ENCODE results near the gene CGGBP1.

CGGBP1 gene, protein sequence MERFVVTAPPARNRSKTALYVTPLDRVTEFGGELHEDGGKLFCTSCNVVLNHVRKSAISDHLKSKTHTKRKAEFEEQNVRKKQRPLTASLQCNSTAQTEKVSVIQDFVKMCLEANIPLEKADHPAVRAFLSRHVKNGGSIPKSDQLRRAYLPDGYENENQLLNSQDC

DNA sequence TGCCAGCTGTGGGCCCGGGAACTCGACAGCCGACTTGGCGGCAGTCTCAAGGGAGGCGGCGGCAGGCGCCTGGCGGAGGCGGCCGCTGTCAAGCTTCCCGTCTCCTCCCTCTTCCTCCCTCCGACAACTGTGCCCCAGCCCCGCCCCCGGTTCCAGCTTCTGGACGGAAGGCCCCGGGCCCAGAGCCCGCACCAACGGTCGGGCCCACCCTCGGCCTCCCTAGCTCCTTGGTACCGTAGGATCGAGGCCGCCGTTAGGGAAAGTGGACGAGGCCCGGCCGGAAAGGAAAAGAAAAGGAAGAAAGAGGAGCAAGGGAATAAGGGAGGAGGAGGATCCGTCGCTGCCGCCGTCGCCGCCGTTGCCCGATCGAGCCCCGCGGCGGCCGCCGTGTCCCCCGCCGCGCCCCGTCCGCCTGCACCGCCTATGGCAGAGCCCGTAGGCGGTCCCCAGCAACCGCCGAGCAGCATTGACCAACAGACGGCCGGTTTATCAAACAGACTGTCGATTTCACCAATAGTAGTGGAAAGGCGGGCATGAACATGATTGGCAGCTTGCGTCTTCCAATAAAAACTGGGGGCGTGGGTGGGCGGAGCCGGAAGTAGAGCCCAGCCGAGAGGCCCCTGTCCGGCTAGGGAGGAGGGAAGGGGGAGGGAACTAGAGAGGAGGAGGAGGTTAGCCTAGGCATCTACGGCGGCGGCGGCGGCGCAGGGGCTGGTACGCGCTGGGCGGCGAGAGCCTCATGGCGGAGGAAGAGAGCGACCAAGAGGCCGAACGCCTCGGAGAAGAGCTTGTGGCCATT, at the start of gene CGGBP1, which contains the start of gene ZNF654:
CGGBP1 (minus strand) TSS at position 425 of the 799 bp plus-strand sequence. CDS start 3,029 bp downstream, outside the sequence.
ZNF654 (plus strand) TSS at position 675 of the 799 bp plus-strand sequence; CDS start at position 740, 65 bp downstream.
- DNase-seq = peak; percentile 99
- in situ Hi-C loops (cut with MboI; ENCODE audit: low pct_unique_long_range_greater_than_20kb, low sequenced_read_pairs) = no loop called here

DNA sequence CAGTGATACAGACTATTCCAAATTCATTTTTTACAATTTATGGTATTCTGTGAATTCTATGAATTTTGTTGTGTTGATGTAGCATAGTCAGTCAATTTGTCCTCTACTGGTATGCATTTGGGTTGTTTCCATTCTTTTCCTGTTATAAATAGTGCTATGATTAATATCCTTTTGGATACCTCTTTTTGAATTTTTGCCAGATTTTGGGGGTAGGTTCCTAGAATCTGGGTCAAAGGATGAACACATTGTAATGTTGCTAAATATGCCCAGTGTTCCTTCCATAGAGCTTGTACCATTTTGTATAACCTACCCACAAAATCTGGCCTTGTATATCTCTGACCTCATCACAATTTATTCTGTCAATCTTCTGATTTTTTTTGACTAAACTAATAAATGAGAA, 46.5 kb upstream of the CGGBP1 start:
- DNase-seq = no peak
- in situ Hi-C loops (cut with MboI; ENCODE audit: low pct_unique_long_range_greater_than_20kb, low sequenced_read_pairs) = no loop called here

DNA sequence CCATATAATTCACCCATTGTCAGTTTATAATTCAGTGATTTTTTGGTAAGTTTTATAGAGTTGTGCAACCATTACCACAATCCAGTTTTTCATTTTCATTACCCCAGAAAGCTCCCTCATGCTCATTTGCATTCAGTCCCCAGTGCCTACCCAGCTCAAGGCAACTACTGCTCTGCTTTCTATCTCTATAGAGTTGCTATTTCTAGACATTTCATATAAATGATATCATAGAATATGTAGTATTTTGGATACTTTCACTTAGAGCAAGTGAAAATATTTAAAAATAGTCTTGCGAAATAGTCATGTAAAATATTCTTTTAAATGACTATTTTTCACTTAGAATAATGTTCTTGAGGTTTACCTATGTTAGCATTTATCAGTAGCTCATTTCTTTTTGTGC, 42.3 kb upstream of the CGGBP1 start:
- in situ Hi-C loops (cut with MboI; ENCODE audit: low pct_unique_long_range_greater_than_20kb, low sequenced_read_pairs) = no loop called here
- DNase-seq = no peak

DNA sequence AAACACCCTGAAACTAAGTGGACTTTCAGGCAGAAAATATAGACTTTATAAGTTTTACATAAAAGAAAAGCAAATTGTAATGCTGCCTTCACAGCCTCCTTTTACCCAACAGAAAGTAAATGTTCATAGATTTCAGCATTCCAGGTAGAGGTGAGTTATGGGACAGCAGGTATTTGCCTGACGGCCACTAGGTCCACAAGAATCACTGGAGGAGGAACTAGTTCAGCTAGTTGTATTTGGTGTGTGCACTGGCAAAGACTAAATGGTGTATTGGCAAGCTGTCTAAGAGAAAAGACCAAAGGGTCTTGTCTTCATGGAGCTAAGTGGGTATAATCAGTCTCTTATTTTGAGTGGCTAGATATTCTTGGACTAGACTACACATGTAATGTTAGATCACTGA, 34.5 kb upstream of the CGGBP1 start:
- in situ Hi-C loops (cut with MboI; ENCODE audit: low pct_unique_long_range_greater_than_20kb, low sequenced_read_pairs) = no loop called here
- DNase-seq = no peak

DNA sequence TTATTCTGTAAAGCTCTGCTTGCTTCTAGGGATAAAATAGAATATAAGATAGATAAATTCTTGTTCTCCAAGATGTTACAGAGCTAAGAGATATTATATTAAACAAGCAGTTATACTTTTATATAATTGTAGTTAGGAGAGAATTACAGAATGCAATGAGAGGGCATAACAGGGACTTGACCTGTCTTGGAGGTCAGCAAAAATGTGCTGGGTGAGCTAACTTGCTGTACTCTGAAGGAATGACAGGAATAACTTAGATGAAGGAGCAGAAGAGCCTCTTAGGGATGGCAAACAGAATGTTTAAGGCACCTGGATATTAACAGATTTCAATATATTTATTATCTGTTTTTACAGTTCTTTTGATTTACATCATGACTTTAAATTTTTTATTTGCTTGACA, 33.5 kb upstream of the CGGBP1 start:
- no peak for DNase-seq
- in situ Hi-C loops (cut with MboI; ENCODE audit: low pct_unique_long_range_greater_than_20kb, low sequenced_read_pairs) = no loop called here

DNA sequence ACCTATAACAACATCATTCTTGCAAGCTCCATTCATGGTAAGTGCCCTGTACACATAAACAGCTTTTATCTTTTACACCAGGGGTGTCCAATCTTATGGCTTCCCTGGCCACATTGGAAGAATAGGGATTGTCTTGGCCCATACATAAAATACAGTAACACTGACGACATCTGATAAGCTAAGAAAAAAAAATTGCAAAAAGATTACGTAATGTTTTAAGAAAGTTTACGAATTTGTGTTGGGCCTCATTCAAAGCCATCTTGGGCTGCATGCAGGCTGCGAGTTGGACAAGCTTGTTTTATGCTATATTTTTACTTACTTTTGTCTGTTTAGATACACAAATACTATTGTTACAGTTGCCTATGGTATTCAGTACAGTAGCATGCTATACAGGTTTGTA, 31.9 kb upstream of the CGGBP1 start:
- in situ Hi-C loops (cut with MboI; ENCODE audit: low pct_unique_long_range_greater_than_20kb, low sequenced_read_pairs) = no loop called here
- DNase-seq = no peak

DNA sequence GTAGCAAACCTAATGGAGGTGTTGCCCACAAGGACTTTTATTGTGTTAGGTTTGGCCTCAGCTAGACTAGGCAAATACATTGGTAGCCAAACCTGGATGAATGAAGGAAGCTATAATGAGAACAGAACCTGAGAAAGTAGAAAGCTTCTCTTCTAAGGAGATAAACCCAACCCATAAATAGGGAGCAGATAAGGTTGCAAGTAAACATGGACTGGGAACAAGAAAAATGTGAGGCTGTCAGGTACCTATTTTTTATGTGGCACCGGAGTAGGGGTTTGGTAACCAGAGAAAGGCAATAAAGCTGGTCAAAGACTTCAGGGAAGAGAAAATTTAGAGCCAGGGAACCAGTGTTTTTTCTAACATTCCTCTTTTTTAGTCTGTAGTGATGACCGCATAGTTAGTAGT, 25.3 kb upstream of the CGGBP1 start:
- DNase-seq = no peak
- in situ Hi-C loops (cut with MboI; ENCODE audit: low pct_unique_long_range_greater_than_20kb, low sequenced_read_pairs) = no loop called here

DNA sequence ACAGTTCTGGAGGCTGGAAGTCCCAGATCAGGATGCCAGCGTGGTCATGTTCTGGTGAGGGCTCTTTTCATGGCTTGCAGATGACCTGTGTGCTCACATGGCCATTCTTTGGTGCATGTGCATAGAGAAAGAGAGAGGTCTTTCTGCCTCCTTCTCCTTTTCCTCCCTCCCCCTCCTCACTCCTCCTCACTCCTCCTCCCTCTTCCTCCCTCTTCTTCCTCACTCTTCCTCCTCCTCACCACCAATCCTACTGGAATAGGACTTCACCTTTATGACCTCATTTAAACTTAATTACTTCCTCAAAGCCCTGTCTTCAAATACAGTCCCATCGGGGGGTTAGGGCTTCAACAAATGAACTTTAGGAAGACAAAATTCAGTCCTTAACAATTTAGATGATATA, 24.0 kb upstream of the CGGBP1 start:
- peak; percentile 36 for DNase-seq

DNA sequence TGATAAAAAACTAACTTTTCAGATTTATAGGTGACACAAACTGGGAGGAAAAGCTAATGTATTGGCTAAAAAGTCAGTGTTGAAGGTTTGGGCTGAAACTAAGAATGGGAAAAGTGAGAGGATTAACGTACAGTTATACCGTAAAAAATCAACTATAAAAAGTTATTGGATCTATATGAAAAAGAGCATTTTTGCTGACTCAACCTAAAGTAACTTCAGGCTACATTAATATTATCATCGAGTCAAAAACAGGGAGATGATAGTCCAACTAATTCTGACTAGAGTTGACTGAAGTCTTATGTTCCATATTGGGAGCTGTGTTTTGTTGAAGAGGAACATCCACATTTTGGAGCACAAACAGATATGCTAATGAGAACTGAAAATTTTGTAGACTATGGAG, 20.1 kb upstream of the CGGBP1 start:
- no peak for DNase-seq
- in situ Hi-C loops (cut with MboI; ENCODE audit: low pct_unique_long_range_greater_than_20kb, low sequenced_read_pairs) = no loop called here

More for the DNA sequence above, 24.0 kb upstream of the CGGBP1 start:
- in situ Hi-C loops (cut with MboI; ENCODE audit: low pct_unique_long_range_greater_than_20kb, low sequenced_read_pairs) = no loop called here

DNA sequence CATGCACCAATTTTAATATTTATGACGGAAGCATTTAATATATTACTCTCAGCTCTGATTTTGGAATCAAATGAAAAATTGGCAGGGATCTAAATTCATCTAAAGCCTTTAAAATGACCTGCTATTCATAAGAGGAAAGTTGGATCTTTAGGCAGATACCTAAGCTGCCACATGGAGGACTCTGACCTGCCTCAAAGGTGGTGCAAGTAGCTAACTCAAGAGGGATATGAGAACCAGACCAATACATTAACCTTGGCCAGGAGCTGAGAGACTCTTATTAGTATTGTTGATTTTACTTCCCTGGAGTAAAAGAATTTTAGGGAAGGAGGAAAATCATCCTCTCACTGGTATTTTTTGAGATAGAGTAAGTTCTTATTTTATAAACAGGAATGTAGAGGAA, 17.9 kb upstream of the CGGBP1 start:
- DNase-seq = no peak
- in situ Hi-C loops (cut with MboI; ENCODE audit: low pct_unique_long_range_greater_than_20kb, low sequenced_read_pairs) = no loop called here

DNA sequence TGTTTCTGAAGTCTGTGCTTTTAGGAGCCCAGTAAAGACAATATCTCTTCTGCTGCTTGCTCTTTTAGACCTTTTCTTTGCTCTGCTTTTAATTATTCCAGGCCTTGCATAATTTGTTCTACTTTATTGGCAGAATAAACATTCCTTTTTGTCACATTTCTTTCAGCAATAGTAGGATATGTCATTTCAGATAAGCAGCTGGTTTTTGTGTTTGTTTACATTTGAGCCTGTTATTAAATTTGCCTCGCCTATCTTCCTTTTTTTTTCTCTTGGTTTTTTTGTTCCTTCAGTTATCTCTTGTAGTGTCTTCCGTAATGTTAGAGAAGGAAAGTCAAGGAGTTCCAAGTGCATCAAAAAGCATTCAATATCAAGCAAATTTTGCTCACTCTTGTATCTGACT, 16.7 kb upstream of the CGGBP1 start:
- no peak for DNase-seq
- in situ Hi-C loops (cut with MboI; ENCODE audit: low pct_unique_long_range_greater_than_20kb, low sequenced_read_pairs) = no loop called here

DNA sequence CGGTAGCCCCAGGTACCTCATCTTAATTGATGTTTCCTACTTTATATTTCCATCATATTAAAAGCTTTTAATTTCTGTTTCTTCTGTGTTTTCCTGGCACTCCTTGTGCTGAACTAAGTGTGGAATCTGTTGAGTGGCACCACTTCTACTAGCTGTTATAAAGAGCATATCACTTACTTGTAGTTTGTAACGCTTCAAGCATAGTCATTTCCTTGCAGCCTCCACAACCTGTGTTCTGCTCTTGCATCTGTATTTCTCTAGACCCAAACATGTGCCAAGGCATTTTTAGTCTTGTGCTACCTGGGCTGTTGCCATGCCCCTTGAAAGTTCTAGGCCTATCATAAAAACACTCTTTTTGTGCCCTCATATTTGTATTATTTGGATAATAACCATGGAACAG, 16.3 kb upstream of the CGGBP1 start:
- in situ Hi-C loops (cut with MboI; ENCODE audit: low pct_unique_long_range_greater_than_20kb, low sequenced_read_pairs) = no loop called here
- DNase-seq = no peak

DNA sequence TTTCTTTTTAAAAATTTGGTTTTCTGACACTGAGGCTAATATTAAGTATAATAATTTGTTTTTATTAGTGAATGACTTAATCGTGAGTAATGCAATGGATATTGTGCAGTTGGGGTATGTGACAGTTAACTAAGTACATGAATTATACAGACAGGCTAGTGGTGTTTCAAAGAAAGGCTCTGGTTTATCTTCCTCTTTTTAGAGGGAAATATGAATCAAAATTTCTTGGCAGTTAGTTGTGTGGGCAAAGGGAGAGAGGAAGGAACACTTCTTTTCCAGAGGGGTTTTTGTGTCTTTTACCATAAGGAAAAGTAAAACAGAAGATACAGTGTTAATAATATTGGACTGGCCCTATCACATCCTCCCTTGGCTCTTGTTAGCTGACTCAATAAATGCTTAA, 2.9 kb upstream of the CGGBP1 start:
- in situ Hi-C loops (cut with MboI; ENCODE audit: low pct_unique_long_range_greater_than_20kb, low sequenced_read_pairs) = no loop called here
- DNase-seq = peak; percentile 66

DNA sequence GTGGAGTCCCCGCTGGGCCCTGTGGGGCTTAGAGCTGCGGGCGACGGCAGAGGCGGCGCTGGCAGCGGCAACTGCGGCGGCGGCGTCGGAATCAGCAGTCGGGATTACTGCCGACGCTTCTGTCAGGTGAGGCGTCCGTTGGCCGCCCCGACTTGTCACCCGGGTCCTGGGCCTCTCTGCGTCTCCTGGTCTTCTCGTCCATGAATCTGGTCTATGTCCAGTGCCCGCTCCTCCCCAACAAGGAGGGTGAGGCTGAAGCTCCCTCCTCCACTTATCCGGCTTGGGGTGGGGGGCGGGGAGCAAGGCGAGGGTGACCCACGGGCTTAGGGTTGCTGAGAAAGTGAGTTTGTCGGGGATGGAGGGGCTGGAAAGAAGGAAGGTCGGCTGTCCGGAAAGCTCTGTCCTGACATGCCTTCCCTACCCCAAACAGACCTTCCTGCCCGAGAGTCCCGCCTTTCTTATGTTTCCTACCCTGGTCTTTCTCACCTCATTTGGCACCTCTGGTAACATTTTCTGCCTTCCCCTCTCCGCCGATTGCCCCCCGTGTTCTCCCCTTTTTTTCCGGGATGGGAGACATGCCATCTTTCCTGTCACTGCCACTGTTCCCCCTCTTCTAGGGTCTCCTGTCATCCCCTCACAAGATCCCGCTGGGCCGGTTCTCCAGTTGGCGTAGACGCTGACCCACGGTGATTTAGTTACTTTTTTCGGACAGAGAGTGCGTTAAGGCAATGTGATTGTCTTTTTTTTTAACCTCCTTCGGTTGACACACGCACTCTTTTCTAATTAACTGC, 770 bp upstream of the CGGBP1 start:
- in situ Hi-C loops (cut with MboI; ENCODE audit: low pct_unique_long_range_greater_than_20kb, low sequenced_read_pairs) = no loop called here
- DNase-seq = no peak

DNA sequence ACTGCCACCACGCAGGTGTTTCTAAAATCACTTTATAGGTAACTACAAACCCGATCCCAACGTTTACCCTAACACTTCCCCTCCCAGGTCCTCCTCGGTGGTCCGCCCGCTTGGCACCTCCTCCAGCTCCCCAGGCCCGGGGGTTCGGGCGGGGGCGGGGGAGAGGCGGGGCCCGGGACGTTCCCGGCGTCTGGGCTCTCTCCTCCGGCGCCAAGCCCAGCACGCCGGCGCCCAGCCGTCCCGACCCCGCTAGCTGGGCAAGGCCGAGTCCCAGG, 562 bp downstream of the CGGBP1 start:
- DNase-seq = no peak
- in situ Hi-C loops (cut with MboI; ENCODE audit: low pct_unique_long_range_greater_than_20kb, low sequenced_read_pairs) = no loop called here

DNA sequence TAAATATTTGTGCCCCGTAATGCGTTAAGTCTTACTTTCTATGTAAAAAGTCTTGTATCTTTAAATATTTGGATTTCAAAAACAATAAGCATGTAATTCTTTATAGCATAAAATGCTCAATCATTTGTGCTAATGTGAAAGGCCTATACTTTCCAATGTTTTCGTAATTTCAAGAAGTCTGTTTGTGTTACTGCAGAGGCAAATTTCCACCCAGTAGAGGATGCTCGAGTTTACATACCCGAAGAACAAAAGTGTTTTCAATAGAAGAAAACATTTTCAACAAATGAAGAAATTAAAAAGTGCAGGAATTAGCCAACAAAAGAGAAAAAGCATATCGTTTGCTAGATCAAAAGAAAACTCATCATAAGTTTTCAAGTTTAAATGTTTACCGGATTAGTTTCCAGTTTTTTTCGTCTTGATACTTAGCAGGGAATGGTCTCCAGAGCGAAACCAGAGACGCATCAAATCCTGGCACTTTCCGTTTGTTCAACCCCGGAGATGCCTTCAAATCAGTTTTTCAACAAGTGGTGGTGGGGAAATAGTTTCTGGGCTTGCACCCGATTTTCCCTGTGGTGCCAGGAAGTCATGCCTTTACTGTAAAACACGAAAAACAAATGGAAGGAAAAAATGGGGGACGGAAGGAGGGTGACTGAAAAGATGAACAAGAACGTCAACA, 1.0 kb downstream of the CGGBP1 start:
- in situ Hi-C loops (cut with MboI; ENCODE audit: low pct_unique_long_range_greater_than_20kb, low sequenced_read_pairs) = no loop called here
- DNase-seq = no peak

DNA sequence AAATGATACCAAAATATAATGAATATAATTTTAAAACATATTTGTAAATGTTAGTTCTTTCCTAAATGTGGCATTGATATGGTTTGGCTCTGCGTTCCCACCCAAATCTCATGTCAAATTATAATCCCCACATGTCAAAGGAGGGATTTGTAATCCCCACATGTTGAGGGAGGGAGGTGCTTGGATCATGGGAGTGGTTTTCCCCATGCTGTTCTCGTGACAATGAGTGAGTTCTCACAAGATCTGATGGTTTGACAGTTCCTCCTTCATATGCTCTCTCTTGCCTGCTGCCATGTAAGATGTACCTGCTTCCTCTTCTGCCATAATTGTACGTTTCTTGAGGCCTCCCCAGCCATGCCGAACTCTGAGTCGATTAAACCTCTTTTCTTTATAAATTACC, 12.0 kb downstream of the CGGBP1 start:
- in situ Hi-C loops (cut with MboI; ENCODE audit: low pct_unique_long_range_greater_than_20kb, low sequenced_read_pairs) = no loop called here
- peak; percentile 21 for DNase-seq

DNA sequence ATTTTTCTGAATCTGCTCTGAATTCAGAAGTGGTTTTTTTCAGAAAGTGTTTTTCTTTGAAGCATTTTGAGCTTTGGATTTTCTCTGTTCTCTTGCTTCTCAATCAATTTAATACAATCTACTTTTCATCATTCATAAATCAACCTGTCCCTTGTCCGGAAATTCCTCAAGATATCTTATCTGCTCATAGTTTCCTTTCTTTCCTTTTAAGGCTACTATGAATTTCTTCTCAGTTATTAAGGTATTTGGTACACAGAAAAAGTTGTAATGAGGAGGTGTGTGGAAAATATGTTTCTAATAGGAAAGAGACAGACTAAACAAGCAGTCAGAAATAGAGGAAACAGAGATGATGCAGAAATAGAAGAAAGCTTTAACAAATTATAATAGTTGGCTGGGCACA, 14.4 kb downstream of the CGGBP1 start:
- in situ Hi-C loops (cut with MboI; ENCODE audit: low pct_unique_long_range_greater_than_20kb, low sequenced_read_pairs) = no loop called here
- no peak for DNase-seq

DNA sequence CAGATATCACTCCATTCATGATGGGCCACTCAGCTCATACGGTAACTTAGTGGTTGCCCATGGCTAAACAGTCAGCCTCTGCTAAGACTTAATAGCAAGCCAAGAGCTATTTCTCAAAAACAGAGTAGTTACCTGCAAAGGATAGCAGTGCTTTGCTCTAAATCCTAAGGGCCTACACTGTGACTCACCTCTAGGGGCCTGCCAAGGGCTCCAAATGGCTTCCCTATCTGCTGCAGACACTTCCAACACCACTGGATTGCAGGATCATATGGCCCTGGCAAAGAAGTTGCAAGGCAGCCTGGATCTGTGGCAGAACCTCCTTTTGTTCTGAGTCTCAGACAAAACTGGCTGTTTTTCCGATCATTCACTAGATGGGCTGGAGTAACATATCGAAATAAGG, 17.8 kb downstream of the CGGBP1 start:
- DNase-seq = no peak
- in situ Hi-C loops (cut with MboI; ENCODE audit: low pct_unique_long_range_greater_than_20kb, low sequenced_read_pairs) = no loop called here

DNA sequence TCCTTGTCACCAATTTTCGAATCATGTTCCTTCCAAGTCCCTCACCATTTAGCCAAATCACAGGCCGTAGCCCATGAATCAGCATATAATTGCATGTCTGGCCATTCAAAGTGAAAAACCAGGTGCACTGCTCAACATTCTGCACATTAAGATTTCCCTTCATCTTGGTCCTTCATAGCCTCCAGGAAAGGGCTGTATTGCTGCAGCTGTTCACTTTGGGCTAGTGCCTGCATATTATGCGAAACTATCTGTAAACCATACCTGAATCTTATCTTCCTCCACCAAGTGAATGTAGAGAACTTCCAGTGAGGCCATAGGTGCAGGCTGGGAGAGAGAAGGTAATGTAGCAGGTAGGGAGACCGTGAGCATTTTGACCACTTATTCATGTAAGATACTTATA, 18.3 kb downstream of the CGGBP1 start:
- DNase-seq = no peak
- in situ Hi-C loops (cut with MboI; ENCODE audit: low pct_unique_long_range_greater_than_20kb, low sequenced_read_pairs) = no loop called here
